K562 (cell line): Measurements from ENCODE around the gene TRAPPC8. TPM values are rescaled to one million over a fixed set of nuclear protein-coding genes. Genes with fewer than 3 reads are reported as not detected.

Experiments
- ATAC-seq: fragments of 200-7000 bp; cut with Tn5 transposase; 3 replicates; pipeline ENCODE4 v1.9.1; 2020; ENCODE audit warnings: moderate library complexity
- BruUV-seq: library from RNA; stranded (reverse); fragments of 400-500 nt; replicated peaks from 2 replicates; lab custom pipeline; 2021; lab: Mats Ljungman, UMichigan
- CTCF ChIA-PET: fragments of 300-600 bp; formaldehyde crosslinking; extraction: SDS; loops from one replicate; lab custom pipeline; 2021; ENCODE audit warnings: low intra/inter-chr PET ratio; lab: Yijun Ruan, JAX
- POLR2A ChIA-PET: fragments of 300-600, 350-650 bp; sonication (Branson Sonifier 250); formaldehyde crosslinking; extraction: SDS; loops from one replicate; lab custom pipeline; 2021; ENCODE audit warnings: antibody characterized with exemption, inconsistent platforms; lab: Yijun Ruan, JAX
- DNase-seq, 4 experiments: peaks; one replicate each; pipeline versions ENCODE4 v3.0.0 to v3.0.0-alpha.2; 2011 to 2018; ENCODE audit warnings: low spot score in 3 of 4, mixed read lengths in 3 of 4; ENCODE audit errors: extremely low read depth in 1 of 4
- FAIRE-seq: peaks from 2 replicates; lab custom pipeline; 2011; peaks lifted over from hg19 to GRCh38; lab: Jason Lieb, UNC
- H2AFZ ChIP-seq: 2 replicates; pipeline ENCODE4 v1.6.0; 2011; ENCODE audit warnings: low read depth, low read length, control low read depth, inconsistent platforms
- H3K27ac ChIP-seq: fragments of 200-600 bp; 3 replicates; pipeline ENCODE4 v1.8.0; 2011; ENCODE audit warnings: low read depth, mild to moderate bottlenecking, control low read depth, inconsistent platforms, low read length, moderate library complexity, mixed read lengths; ENCODE audit errors: extremely low read depth
- H3K27me3 ChIP-seq, 2 experiments: fragments of 300-600 bp in 1 of 2; 2 replicates in 1 of 2; 3 replicates in 1 of 2; pipeline versions ENCODE4 v1.6.0 to v1.8.0; 2011; ENCODE audit warnings: inconsistent platforms in 2 of 2, low read length in 2 of 2, mild to moderate bottlenecking in 1 of 2, mixed read lengths in 1 of 2, moderate library complexity in 1 of 2; ENCODE audit not compliant: control insufficient read depth in 2 of 2, insufficient read depth in 2 of 2
- H3K36me3 ChIP-seq: fragments of 300-600 bp; 3 replicates; pipeline ENCODE4 v1.8.0; 2011; ENCODE audit warnings: mild to moderate bottlenecking, low read length, inconsistent platforms; ENCODE audit not compliant: control insufficient read depth, insufficient read depth
- H3K4me1 ChIP-seq, 2 experiments: fragments of 200-600 bp in 1 of 2; replicated peaks in 1 of 2; 2 replicates in 1 of 2; 3 replicates in 1 of 2; pipeline versions ENCODE4 v1.5.1 to v1.8.0; 2011; ENCODE audit warnings: inconsistent platforms in 2 of 2, low read length in 2 of 2, mild to moderate bottlenecking in 1 of 2, mixed read lengths in 1 of 2, moderate library complexity in 1 of 2; ENCODE audit not compliant: control insufficient read depth in 2 of 2, insufficient read depth in 2 of 2
- H3K4me2 ChIP-seq: 2 replicates; pipeline ENCODE4 v1.6.1; 2011; ENCODE audit warnings: low read length, control low read depth, inconsistent platforms, mixed read lengths; ENCODE audit not compliant: insufficient read depth
- H3K4me3 ChIP-seq: fragments of 200-600 bp; sonication (generic), shearing (Covaris generic); 2 replicates; pipeline ENCODE4 v1.5.1; 2016; ENCODE audit warnings: control low read depth, inconsistent platforms
- H3K79me2 ChIP-seq: fragments of 200-600 bp; 3 replicates; pipeline ENCODE4 v1.8.0; 2011; ENCODE audit warnings: low read length, inconsistent platforms; ENCODE audit not compliant: control insufficient read depth, insufficient read depth
- H3K9ac ChIP-seq, 2 experiments: 2 replicates each; pipeline versions ENCODE4 v1.6.0 to v1.6.1; 2011; ENCODE audit warnings: low read depth in 2 of 2, low read length in 2 of 2, control low read depth in 1 of 2, inconsistent platforms in 1 of 2, mild to moderate bottlenecking in 1 of 2, mixed read lengths in 1 of 2; ENCODE audit not compliant: insufficient read depth in 1 of 2
- H3K9me1 ChIP-seq: one replicate; pipeline ENCODE4 v1.6.0; 2011; ENCODE audit warnings: inconsistent platforms, mild to moderate bottlenecking, low read length, moderate library complexity; ENCODE audit not compliant: control insufficient read depth, insufficient read depth
- H3K9me3 ChIP-seq: replicated peaks from 2 replicates; pipeline ENCODE4 v1.5.1; 2011; ENCODE audit warnings: low read depth, low read length, inconsistent platforms; ENCODE audit not compliant: control insufficient read depth, insufficient read depth
- H4K20me1 ChIP-seq: replicated peaks from 2 replicates; pipeline ENCODE4 v1.6.1; 2011; ENCODE audit warnings: low read length, inconsistent platforms, mixed read lengths; ENCODE audit not compliant: control insufficient read depth, insufficient read depth
- ARID3A ChIP-seq: IDR thresholded peaks from 2 replicates; pipeline ENCODE4 v1.6.1; 2012; ENCODE audit warnings: low read depth, low read length, improper control_type of control experiment, borderline replicate concordance
- ATF3 ChIP-seq, 2 experiments: fragments of 450-650 bp in 1 of 2; sonication (generic) in 1 of 2; formaldehyde crosslinking in 1 of 2; IDR thresholded peaks in 1 of 2; conservative IDR thresholded peaks in 1 of 2; 2 replicates each; pipeline versions ENCODE4 v1.6.1 to v1.8.1; 2016 to 2023; ENCODE audit warnings: mild to moderate bottlenecking in 2 of 2, moderate library complexity in 2 of 2, inconsistent platforms in 1 of 2, missing genetic modification reagents in 1 of 2
- C11orf30 ChIP-seq: fragments of 450-650 bp; IDR thresholded peaks from 2 replicates; pipeline ENCODE4 v1.6.1; 2016; ENCODE audit warnings: low read depth, mild to moderate bottlenecking
- CHD1 ChIP-seq: fragments of 200-600 bp; sonication (generic); IDR thresholded peaks from one replicate; pipeline ENCODE4 v1.6.1; 2012; ENCODE audit warnings: mild to moderate bottlenecking, moderate library complexity, low read length, inconsistent platforms
- ETV1 ChIP-seq: fragments of 450-650 bp; conservative IDR thresholded peaks from 2 replicates; pipeline ENCODE4 v1.6.1; 2016; ENCODE audit warnings: missing genetic modification characterization, control low read depth, low read depth, missing compliant biosample characterization
- FOXJ3 ChIP-seq: sonication (generic); formaldehyde crosslinking; IDR thresholded peaks from 2 replicates; pipeline ENCODE4 v1.4.0; 2020; ENCODE audit warnings: mild to moderate bottlenecking, missing genetic modification reagents
- PCBP2 ChIP-seq: fragments of 200-400 bp; formaldehyde crosslinking; IDR thresholded peaks from 2 replicates; pipeline ENCODE4 v1.6.1; 2018; ENCODE audit warnings: low read length, low read depth, mild to moderate bottlenecking, moderate library complexity; ENCODE audit not compliant: poor library complexity, severe bottlenecking
- PHB ChIP-seq: fragments of 250-450 bp; sonication (Bioruptor Pico); IDR thresholded peaks from 2 replicates; pipeline ENCODE4 v1.5.0; 2021
- PHTF2 ChIP-seq: fragments of 250-450 bp; sonication (Bioruptor Pico); IDR thresholded peaks from 2 replicates; pipeline ENCODE4 v1.5.0; 2021; ENCODE audit warnings: mild to moderate bottlenecking
- SP1 ChIP-seq: sonication (generic); formaldehyde crosslinking; IDR thresholded peaks from 2 replicates; pipeline ENCODE4 v1.8.1; 2022; ENCODE audit warnings: mild to moderate bottlenecking, missing genetic modification reagents
- TAL1 ChIP-seq: fragments of 450-650 bp; IDR thresholded peaks from 2 replicates; pipeline ENCODE4 v1.6.1; 2016; ENCODE audit warnings: mild to moderate bottlenecking
- ZFP1 ChIP-seq: fragments of 450-650 bp; formaldehyde crosslinking; IDR thresholded peaks from 2 replicates; pipeline ENCODE4 v1.4.0; 2020; ENCODE audit warnings: mild to moderate bottlenecking, mixed read lengths
- ZNF445 ChIP-seq: fragments of 250-450 bp; sonication (Bioruptor Pico); IDR thresholded peaks from 2 replicates; pipeline ENCODE4 v1.4.0; 2020; ENCODE audit warnings: low read depth, mild to moderate bottlenecking, moderate library complexity
- WGBS: fragments of 100-300 bp; shearing (Covaris generic); methylation state at CpG from one replicate; pipeline ENCODE4 v1.1.6; 2016; ENCODE audit warnings: low coverage, mixed read lengths; ENCODE audit not compliant: insufficient coverage; ENCODE audit errors: missing lambda C conversion rate; 5-methylcytosine and 5-hydroxymethylcytosine counted together
- in situ Hi-C: fragments of 300-500 bp; cut with MboI; formaldehyde crosslinking; loops from 4 replicates; pipeline ENCODE4 v1.15.0; 2018; ENCODE audit warnings: inconsistent platforms, mixed read lengths
- intact Hi-C: fragments of 100-400 bp; cut with micrococcal nuclease; formaldehyde crosslinking; loops from 2 replicates; pipeline ENCODE4 v1.14.2; 2022
- polyA plus RNA-seq, 8 experiments: library from polyadenylated mRNA; depleted of rRNA in 4 of 8; stranded (reverse) in 5 of 8; unstranded in 3 of 8; fragments of >200 nt; fragmentation: Nextera tagmentation in 2 of 8; fragmentation: Illumina TruSeq in 1 of 8; extraction: Ambion mirVana in 2 of 8; extraction: Trizol in 1 of 8; gene quantifications; 2 replicates each; pipeline versions ENCODE4 v1.2.1 to v1.2.3, GENCODE V29; 2011 to 2014; ENCODE audit warnings: inconsistent platforms in 1 of 8, missing spikeins in 1 of 8
- total RNA-seq, 7 experiments: library from RNA; depleted of rRNA in 6 of 7; stranded (reverse); fragments of >200 nt in 6 of 7; fragmentation: Illumina TruSeq in 2 of 7; extraction: Trizol in 2 of 7; gene quantifications; 2 replicates each; pipeline versions ENCODE4 v1.2.1 to v1.2.3, GENCODE V29; 2011 to 2021; ENCODE audit warnings: low replicate concordance in 1 of 7
- TF ChIP-seq, protein P1 (sequence below): sonication (generic); formaldehyde crosslinking; IDR thresholded peaks from 2 replicates; pipeline ENCODE4 v1.8.0; 2023; ENCODE audit warnings: missing genetic modification reagents, mild to moderate bottlenecking, borderline replicate concordance

The TRAPPC8 gene
- total and polyA plus RNA-seq, 9 of the 15 experiments (the other 6 are each of a cell fraction or from before 2014, with no cell fraction given) = 20.1 to 111 (median 35.6) TPM

- Histone ChIP-seq H3K36me3 (peaks cover 71% of the 10 kb centered on the region; the same call in 2 of the 3 replicates), H4K20me1 (no peaks in the 10 kb centered on the region), H3K27ac (no peak overlapping the region), H3K27me3 (no peaks in the 10 kb centered on the region), H3K4me1 (no peaks in the 10 kb centered on the region), H3K9me1 (no peaks in the 10 kb centered on the region), H3K9me3 (no peaks in the 10 kb centered on the region), H3K4me2 (no peak overlapping the region), H3K4me3 (no peak overlapping the region), H2AFZ (no peak overlapping the region), H3K9ac (no peak overlapping the region), H3K79me2 (no peaks in the 10 kb centered on the region)
- WGBS = 93% methylated on average over 3 of the region's 3 CpGs
- CTCF ChIA-PET = no interaction called here
- BruUV-seq = no TSS peak
- in situ Hi-C loops (no loop called here), intact Hi-C loops (no loop called here)
- FAIRE-seq (no peak), DNase-seq (no peak), ATAC-seq (no peak)
- POLR2A ChIA-PET = no interaction called here
- TF ChIP-seq ARID3A = no peak
- TF ChIP-seq FOXJ3 (CRISPR knock-in tag) = no peak
- no peak for TF ChIP-seq PCBP2
- TF ChIP-seq TAL1 = no peak
- TF ChIP-seq ATF3 (IDR thresholded peaks at IDR 0.05) = no peak
- no peak for TF ChIP-seq ATF3 (CRISPR knock-in tag; conservative IDR thresholded peaks at IDR 0.05)
- TF ChIP-seq C11orf30 = no peak
- no peak for TF ChIP-seq SP1 (CRISPR knock-in tag)
- TF ChIP-seq PHB (CRISPR knock-in tag) = no peak
- TF ChIP-seq PHTF2 (CRISPR knock-in tag) = no peak
- TF ChIP-seq, protein P1, sequence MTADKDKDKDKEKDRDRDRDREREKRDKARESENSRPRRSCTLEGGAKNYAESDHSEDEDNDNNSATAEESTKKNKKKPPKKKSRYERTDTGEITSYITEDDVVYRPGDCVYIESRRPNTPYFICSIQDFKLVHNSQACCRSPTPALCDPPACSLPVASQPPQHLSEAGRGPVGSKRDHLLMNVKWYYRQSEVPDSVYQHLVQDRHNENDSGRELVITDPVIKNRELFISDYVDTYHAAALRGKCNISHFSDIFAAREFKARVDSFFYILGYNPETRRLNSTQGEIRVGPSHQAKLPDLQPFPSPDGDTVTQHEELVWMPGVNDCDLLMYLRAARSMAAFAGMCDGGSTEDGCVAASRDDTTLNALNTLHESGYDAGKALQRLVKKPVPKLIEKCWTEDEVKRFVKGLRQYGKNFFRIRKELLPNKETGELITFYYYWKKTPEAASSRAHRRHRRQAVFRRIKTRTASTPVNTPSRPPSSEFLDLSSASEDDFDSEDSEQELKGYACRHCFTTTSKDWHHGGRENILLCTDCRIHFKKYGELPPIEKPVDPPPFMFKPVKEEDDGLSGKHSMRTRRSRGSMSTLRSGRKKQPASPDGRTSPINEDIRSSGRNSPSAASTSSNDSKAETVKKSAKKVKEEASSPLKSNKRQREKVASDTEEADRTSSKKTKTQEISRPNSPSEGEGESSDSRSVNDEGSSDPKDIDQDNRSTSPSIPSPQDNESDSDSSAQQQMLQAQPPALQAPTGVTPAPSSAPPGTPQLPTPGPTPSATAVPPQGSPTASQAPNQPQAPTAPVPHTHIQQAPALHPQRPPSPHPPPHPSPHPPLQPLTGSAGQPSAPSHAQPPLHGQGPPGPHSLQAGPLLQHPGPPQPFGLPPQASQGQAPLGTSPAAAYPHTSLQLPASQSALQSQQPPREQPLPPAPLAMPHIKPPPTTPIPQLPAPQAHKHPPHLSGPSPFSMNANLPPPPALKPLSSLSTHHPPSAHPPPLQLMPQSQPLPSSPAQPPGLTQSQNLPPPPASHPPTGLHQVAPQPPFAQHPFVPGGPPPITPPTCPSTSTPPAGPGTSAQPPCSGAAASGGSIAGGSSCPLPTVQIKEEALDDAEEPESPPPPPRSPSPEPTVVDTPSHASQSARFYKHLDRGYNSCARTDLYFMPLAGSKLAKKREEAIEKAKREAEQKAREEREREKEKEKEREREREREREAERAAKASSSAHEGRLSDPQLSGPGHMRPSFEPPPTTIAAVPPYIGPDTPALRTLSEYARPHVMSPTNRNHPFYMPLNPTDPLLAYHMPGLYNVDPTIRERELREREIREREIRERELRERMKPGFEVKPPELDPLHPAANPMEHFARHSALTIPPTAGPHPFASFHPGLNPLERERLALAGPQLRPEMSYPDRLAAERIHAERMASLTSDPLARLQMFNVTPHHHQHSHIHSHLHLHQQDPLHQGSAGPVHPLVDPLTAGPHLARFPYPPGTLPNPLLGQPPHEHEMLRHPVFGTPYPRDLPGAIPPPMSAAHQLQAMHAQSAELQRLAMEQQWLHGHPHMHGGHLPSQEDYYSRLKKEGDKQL (CRISPR knock-in tag) = no peak
- no peak for TF ChIP-seq ZFP1
- no peak for TF ChIP-seq CHD1
- TF ChIP-seq ETV1 (tag) = no peak
- no peak for TF ChIP-seq ZNF445 (CRISPR knock-in tag)
Observed at GRCh38 chr18:31891566-31891965, 51.4 kb downstream of the TRAPPC8 start.
